Cerebellar cortex (tissue), 1 donor: ENCODE measurements around the gene FBN2.
"Not testable (repeated sequence)": the region's sequence is repeated elsewhere in the genome, so short reads cannot be mapped to it uniquely, and the experiment has no call there.

Source experiments
- DNase-seq: peaks from one replicate; pipeline ENCODE4 v3.0.0-alpha.2; 2015; ENCODE audit warnings: low spot score

Gene FBN2

GRCh38 chr5:128478386-128479368 lies 59.4 kb downstream of the FBN2 start:
- DNase-seq, result no peak

GRCh38 chr5:128477944-128478343 lies 60.1 kb downstream of the FBN2 start:
- no peak for DNase-seq

DNA sequence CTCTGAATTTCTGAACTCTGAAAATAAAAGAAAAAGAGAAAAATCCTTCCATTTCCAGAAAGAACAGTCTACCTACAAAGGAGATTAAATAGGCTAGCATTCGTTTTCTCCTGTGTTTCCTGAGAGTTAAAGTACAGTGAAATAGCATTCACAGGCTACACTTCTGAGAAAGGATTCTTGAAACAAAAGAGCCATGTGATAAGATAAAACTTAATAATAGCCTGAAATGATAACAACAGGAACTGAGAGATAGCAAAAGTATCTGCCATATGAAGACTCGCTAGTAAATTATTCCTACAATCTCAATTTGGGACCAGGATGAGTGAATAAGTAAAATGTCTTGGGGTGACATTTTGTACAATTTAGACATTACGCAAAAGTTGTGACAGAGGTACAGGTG lies 62.4 kb downstream of the FBN2 start:
- no peak for DNase-seq

GRCh38 chr5:128472919-128473318 lies 65.1 kb downstream of the FBN2 start:
- no peak for DNase-seq

- DNase-seq, result no peak
These were observed 66.0 kb downstream of the FBN2 start for GRCh38 chr5:128472036-128472435.

DNA sequence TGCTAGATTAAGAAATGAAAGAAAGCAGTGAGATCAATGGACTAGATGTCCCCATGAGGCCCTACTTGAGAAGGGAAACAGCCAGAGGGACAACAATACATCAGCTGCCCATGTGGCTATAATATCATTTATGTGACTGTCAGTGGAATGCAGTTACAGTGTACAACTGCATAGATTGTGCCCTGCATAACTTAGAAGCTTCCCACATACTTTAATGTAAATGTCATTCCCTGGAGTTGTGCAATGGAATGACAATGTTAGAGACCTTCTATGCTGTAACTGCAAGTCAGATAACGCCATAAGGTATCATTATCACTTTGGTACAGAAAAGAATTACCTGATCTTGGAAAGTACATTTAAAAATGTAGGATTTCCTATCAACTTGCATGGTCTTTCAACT lies 67.4 kb downstream of the FBN2 start:
- no peak for DNase-seq

GRCh38 chr5:128469912-128470311 lies 68.1 kb downstream of the FBN2 start:
- DNase-seq, result no peak

- no peak for DNase-seq
These were observed 71.1 kb downstream of the FBN2 start for GRCh38 chr5:128466980-128467379.

GRCh38 chr5:128466554-128466953 lies 71.5 kb downstream of the FBN2 start:
- DNase-seq, result no peak

- DNase-seq, result no peak
These were observed 73.4 kb downstream of the FBN2 start for GRCh38 chr5:128464596-128464995.

DNA sequence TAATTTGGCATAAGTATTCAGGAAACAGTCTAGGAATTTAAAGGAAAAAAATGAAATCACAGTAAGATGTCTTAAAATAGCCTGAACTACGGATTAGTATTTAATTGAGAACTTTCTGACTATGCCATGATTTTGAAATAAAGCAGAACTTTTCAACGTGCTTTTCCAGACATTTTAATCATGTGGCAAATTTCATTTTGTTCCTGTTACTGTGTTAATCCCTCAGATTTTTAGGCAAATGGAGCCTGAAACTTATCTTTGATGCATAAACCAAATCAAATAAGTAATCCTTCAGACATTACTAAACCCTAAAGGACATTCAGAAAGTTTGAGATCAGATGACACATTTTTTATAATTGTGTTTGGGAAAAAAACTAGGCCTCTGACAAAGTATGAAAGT lies 75.7 kb downstream of the FBN2 start:
- no peak for DNase-seq

GRCh38 chr5:128457147-128457915 lies 80.7 kb downstream of the FBN2 start:
- not testable (repeated sequence) for DNase-seq

DNA sequence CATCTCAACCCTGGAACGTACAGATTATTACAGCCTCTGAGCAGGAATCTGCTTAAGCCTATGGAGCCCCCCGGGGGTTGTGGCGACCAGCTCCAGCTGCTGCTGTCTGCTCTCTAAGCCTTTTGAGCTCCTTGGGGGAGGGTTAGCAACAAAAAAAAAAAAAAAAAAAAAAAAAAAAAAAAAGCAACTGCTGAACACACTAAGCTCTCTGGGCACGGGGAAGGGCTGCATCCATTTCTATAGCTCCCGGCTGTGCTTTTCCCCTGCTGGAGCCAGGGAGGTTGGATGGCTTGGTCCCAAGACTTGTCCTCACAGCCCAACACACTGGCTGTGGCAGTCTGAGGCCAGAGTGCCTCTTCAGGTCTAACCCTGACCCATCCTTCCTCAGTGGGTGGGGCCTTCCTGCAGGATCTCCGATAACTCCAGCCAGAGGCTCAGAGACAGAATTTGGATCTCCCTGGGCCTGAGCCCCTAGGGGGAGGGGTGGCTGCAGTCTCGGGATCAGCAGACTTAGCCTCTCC lies 82.1 kb downstream of the FBN2 start:
- DNase-seq, result no peak

DNA sequence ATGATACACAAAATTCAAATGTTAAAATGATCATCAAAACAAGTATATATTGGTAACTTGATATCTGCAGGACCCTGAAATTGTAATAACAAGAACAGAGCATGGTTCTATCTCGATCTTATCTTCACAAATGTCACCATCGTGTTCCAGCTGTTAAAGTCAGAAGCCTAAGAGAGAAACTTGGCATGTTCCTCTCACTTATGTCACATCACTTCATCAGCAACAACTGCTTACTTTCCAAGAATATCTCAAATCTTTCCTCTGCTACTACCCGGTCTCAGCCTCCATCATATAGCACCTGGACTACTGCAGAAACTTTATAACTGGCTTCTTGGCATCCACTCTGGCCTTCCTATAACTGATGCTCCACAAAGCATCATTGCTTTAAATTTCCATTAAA lies 84.9 kb downstream of the FBN2 start:
- no peak for DNase-seq

DNA sequence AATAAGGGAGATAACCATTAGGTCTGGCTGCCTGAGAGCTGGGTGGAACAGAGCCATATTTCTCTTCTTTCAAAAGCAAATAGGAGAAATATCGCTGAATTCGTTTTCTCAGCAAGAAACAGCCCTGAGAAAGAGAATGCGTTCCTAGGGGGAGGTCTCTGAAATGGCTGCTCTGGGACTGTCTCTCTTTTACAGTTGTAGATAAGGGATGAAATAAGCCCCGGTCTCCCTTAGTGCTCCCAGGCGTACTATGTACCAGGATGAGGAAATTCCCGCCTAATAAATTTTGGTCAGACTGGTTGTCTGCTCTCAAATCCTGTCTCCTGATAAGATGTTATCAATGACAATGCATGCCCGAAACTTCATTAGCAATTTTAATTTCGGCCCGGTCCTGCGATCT lies 90.8 kb downstream of the FBN2 start:
- not testable (repeated sequence) for DNase-seq

DNA sequence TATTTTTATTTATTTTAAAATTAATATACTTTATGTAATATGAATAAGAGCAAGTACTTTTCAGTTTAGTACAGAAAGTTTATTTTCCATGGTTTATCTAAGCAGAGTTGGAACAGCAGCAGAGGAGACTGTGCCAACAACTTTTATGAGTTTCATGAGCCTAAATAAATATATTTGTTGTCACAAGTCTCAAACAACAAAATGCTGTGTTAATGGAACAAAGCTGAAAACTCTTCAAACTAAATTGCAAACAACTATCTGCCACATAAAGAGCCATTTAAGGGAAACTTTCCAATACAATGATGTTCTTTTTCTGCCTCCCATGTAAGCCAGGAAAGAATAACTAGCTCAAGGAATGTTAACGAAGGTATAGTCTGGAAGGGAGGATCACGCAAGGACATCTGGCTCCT lies 96.1 kb downstream of the FBN2 start:
- DNase-seq, result no peak

- no peak for DNase-seq
These were observed 96.9 kb downstream of the FBN2 start for GRCh38 chr5:128441165-128441564.

DNA sequence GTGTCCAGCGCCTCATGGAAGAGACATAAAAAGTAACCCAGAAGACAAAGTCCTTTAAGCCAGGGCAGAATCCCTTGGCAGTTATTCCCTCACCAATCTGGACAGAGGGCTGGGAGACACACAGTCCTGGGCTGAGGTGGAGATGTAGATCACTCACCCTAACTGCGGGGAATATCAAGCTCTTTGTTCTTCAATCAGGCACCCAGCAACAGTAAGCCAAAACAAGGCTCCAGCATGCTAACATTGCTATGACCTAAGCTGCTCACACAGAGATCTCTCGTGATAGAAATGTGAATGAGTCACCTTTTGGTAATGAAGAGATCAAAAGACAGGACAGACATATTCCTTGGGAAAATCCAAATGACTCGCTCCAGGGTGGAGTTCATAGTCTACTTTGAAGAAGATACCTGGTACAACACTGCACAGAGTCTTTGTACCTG lies 101.3 kb downstream of the FBN2 start:
- no peak for DNase-seq

DNA sequence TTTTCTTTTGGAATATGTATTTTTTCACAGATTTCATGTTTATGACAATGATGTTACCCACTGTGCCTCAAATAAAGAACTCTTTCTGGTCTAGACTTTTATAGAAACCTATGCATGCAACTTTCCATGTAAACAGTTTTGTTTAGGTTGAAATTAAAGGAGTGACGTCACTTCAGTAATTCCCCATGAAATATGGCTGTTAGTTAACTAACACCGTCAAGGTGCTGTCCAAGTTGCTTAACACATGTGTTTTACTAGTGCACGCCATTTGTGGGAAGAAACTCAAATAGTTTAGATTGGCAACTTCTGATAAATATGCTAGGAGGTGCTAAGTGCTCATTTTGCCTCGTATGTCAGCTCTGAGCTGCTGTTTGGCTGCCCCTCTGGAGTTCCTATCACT lies 102.2 kb downstream of the FBN2 start:
- no peak for DNase-seq

DNA sequence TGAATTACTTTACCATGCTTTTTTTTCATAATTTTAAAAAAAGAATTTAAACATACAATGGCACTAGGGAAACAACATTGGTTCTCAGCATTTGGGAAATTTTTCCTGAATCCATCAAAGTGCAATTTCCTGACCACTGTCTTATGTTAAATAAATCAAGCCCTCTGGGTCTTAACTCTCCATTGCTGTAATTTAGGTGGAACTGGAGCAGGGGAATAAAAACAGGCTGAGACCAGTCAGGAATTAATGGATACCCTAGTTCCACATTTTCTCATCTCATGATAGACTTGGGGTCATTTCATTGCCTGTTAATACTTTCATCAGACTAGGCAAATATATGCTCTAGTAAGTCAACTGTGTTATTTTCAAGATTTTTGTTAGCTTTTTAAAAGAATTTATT lies 103.1 kb downstream of the FBN2 start:
- DNase-seq, result no peak

GRCh38 chr5:128432913-128433440 lies 105.1 kb downstream of the FBN2 start:
- no peak for DNase-seq

- DNase-seq, result no peak
These were observed 110.1 kb downstream of the FBN2 start for GRCh38 chr5:128427921-128428320.
